NCI-H748 treated with DMSO at 0.1 percent for 48 hours (cell line): ENCODE measurements around the gene RNF169.
"Not testable (repeated sequence)": the region's sequence is repeated elsewhere in the genome, so short reads cannot be mapped to it uniquely, and the experiment has no call there.

Experiments used
- DNase-seq: peaks from one replicate; lab custom pipeline; 2025; lab: John Stamatoyannopoulos, UW

The RNF169 gene

GRCh38 chr11:74820763-74821162, 72.1 kb downstream of the RNF169 start:
- no peak for DNase-seq

- DNase-seq = no peak
Measured at GRCh38 chr11:74822170-74822569, 73.5 kb downstream of the RNF169 start.

DNA sequence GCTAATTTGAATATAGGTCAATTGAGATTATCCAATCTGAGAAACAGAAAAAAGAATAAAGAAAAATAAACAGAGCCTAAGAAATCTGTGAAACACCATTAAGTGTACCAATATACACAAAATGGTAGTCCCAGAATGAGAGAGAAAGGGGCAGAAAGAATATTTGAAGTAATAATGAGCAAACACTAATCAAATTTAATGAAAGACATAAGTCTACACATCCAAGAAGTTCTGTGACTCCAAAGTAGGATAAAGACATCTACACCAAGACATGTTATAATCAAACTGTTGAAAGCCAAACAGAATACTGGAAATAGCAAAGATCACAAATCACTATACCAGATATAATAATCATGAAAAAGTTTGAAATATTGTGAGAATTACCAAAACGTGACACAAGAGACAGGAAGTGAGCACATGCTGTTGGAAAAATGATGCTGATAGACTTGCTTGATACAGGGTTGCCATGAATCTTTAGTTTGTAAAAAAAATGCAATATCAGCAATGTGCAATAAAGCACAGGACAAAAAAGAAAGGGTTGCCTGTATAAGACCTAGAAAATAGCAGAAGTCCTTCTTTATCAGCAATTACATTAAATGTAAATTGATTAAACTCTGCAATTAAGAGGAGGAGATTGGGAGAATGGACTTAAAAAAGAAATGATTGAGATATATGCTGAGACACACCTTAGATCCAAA, 75.8 kb downstream of the RNF169 start:
- no peak for DNase-seq

- not testable (repeated sequence) for DNase-seq
Measured at GRCh38 chr11:74825596-74825995, 76.9 kb downstream of the RNF169 start.

DNA sequence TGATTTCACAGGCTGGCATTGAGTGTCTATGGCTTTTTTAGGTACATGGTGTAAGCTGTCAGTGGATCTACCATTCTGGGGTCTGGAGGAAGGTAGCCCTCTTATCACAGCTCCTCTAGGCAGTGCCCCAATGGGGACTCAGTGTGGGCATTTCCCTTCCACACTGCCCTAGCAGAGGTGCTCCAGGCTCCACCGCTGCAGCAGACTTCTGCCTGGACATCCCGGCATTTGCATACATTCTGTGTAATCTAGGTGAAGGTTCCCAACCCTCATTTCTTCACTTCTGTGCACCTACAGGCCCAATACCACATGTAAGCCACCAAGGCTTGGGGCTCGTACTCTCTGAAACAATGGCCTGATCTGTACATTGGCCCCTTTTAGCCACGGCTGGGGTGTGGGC, 78.3 kb downstream of the RNF169 start:
- DNase-seq = no peak

DNA sequence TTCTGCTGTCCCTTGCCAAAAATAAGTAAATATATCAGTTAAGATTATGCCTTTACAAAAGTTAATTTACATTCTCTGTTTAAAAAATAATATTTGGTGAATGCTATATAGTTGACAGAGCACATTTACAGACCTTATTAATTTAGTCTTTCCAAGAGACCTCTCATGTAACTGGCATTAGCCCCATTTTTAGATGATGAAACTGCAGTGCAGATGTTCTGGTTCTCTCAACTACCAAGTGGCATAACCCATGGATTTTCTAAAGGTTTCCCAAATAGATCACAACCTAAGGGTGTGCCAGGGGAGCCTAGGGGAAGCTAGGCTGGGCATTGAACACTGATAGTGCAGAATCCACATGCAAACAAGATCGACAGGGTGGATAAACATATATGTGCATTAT, 88.5 kb downstream of the RNF169 start:
- no peak for DNase-seq

DNA sequence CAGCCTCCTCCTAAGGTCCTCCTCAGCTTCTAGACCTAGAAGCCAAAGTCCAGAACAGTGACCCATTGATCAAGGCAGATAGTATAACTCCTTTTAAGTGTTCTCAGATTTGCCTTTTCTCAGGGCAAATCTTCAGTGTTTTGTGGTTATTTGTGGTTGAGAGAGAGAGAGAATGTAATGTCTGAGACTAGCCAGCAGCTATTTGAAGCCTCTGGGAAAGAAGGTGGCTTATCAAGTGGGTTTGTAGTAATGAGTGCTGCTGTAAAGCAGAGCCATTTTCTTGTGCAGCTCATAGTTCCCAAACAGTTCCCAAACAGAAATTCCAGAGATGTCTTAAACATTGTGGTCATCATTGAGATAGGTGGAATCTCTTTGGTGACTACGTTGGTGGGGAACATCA, 89.5 kb downstream of the RNF169 start:
- DNase-seq = no peak

GRCh38 chr11:74839446-74839845, 90.8 kb downstream of the RNF169 start:
- no peak for DNase-seq

- DNase-seq = no peak
Measured at GRCh38 chr11:74839971-74840370, 91.3 kb downstream of the RNF169 start.

- DNase-seq = no peak
Measured at GRCh38 chr11:74840486-74840885, 91.8 kb downstream of the RNF169 start.

DNA sequence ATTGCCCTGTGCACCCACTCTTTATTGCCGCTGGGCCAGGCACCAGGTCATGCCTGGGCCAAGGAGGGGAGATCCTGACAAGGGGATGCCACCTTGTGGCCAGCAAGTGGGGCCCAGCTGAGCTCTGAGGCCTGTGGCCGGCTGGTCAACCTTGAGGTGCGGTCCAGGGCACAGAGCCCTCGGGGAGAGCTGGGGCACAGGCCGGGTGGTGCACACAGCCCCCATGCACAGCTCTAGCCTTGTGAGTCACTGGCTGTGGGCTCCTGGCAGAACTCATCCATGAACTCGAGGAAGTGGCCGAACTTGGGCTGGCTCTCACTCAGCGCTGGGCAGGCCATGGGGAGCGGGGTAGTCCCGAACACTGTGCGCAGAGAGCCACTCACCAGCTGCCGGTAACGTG, 94.3 kb downstream of the RNF169 start:
- DNase-seq = no peak

GRCh38 chr11:74844072-74844471, 95.4 kb downstream of the RNF169 start:
- no peak for DNase-seq

DNA sequence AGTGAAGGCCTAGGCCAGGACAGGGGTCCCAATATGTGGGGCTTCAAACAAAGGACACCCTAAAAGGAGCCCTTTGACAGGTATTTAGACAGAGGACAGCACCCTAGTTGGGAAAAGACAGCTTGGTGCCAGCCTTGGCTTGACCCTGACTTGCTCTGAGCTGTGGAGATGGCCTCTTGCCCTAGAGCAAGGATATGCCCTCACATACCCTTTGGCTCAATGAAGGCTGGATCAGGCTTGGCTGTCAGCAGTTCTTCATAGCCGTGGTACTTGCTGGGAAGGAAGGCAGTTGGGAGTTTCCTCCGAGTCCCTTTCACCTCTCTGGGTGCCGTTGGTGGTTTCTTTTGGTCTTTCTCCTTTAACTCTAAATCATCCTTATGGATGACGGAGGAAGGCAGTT, 96.2 kb downstream of the RNF169 start:
- DNase-seq = no peak

DNA sequence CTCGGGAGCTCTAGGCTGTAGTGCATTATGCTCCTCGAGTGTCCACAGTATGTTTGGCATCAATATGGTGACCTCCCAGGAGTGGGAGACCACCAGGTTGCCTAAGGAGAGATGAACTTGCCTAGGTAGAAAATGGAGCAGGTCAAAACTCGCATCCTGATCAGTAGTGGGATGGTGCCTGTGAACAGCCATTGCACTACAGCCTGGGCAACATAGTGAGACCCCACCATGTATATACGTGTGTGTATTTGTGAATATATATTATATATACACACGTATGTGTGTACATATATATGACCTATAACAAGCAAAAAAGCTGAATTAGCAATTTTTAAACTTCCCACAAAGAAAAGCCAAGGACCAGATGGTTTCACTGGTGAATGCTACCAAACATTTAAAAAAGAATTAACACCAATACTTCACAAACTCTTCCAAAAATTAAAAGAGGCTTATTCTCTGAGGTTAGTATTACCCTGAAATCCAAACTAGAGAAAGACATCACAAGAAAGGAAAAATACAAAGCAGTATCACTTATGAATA, 97.4 kb downstream of the RNF169 start:
- DNase-seq = no peak

DNA sequence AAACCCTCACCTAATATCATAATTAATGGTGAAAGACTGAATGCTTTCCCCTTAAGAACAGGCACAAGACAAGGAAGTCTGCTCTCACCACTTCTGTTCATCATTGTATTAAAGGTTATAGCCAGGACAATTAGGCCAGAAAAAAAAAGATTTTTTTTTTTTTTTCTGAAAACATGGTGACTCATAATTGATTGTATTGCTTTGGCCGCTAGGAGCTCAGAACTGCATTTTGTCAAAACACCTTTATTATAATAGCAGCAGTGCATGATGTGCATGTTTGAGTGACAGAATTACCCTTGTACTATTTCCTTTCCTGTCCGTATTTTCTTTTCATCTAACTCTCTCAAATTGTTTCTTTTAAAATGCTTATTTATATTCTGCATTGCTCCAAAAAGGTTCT, 98.1 kb downstream of the RNF169 start:
- no peak for DNase-seq

DNA sequence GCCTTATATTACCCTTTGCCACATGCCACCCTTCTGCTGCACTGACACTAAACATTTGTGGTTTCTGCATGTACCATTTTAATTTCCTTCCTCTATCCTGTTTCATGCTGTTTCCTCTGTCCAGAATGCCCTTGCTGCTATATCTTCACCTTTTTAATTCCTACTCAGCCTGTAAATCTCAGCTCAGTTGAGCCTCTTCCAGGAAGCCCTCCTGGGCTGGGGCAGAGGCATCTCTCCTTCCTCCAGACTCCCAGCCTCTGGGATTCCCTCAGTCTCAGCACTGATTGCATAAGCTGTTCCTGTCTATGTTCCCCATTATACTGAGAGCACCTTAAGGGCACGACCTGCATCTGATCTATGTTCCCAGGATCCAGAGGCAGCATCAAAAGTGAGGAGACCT, 98.7 kb downstream of the RNF169 start:
- no peak for DNase-seq

DNA sequence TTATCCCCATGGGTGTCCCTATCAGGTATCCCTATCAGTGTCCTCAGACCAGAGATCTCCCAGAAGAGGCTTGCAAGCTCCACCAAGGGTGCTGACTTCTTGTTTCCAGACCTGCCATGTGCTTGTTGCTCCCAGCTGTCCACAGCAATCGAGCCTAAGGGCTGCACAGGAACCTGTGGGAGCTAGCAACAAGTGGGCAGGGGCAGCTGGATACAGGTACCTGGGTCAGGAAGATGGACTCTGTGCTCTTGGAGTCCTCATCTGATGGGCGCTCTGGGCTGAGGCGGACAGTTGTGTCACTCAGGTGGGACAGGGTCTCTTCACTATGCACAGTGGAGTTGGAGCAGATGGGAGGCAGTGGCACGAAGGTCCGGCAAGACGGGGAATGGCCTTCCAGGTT, 99.2 kb downstream of the RNF169 start:
- DNase-seq = no peak

GRCh38 chr11:74849525-74850391, 101.1 kb downstream of the RNF169 start:
- DNase-seq = no peak

- DNase-seq = no peak
Measured at GRCh38 chr11:74853223-74853622, 104.6 kb downstream of the RNF169 start.

DNA sequence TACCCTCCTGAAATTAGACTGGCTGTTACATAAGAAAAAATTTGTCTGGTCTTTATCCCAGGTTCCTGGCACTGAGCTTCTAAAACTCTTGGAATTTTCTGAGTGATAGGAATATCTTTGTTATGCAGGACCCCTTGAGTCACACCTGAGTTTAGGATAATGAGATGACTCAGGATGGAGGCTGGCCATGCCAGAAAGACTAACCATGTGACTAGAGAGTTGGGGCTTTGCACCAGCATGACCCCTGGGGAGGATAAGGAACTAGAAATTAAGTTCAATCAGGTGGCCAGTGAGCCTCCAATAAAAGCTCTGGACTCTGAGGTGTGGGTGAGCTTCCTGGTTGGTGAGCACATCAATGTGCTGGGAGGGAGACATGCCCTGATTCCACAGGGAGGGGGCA, 112.1 kb downstream of the RNF169 start:
- DNase-seq = no peak

DNA sequence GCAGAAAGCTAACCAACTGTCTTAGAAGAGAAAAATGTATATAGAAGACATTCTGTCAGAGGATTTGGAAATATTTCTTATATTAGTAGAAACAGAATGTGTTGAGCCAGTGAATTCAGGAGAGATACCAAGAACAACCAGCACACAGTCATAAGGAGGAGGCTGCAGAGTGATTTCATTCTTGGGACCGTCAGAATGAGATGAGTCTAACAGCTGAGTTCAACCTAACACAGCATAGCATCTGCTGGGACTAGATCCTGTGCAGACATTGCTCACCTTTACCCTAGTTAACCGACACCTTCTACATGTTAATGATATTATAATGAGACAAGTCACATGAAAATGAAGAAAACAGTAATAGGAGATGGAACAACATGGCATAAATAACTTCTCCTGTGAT, 114.8 kb downstream of the RNF169 start:
- DNase-seq = no peak

GRCh38 chr11:74866557-74866956, 117.9 kb downstream of the RNF169 start:
- no peak for DNase-seq

GRCh38 chr11:74870485-74870884, 121.8 kb downstream of the RNF169 start:
- DNase-seq = no peak
